Neural crest cell (in vitro differentiated cells): ENCODE measurements around the gene FGD3. TPM values are rescaled to one million over a fixed set of nuclear protein-coding genes. Genes with fewer than 3 reads are reported as not detected.

ENCODE experiments used
- DNase-seq: peaks from one replicate; pipeline ENCODE4 v3.0.0; 2021; ENCODE audit warnings: low read depth, mixed read lengths, low spot score
- H3K27ac Mint-ChIP-seq: one replicate; pipeline ENCODE4 v1.8.0; 2021; ENCODE audit warnings: mild to moderate bottlenecking, mixed read lengths; ENCODE audit not compliant: unreplicated experiment
- H3K27me3 Mint-ChIP-seq: 2 replicates; pipeline ENCODE4 v1.8.0; 2021; ENCODE audit warnings: low read depth, mild to moderate bottlenecking, mixed read lengths
- H3K36me3 Mint-ChIP-seq: 2 replicates; pipeline ENCODE4 v1.8.0; 2021; ENCODE audit warnings: low read depth, mild to moderate bottlenecking, mixed read lengths
- H3K4me1 Mint-ChIP-seq: 2 replicates; pipeline ENCODE4 v1.8.0; 2021; ENCODE audit warnings: mixed read lengths
- H3K4me3 Mint-ChIP-seq: one replicate; pipeline ENCODE4 v1.8.0; 2021; ENCODE audit warnings: mild to moderate bottlenecking, mixed read lengths
- H3K9me3 Mint-ChIP-seq: 2 replicates; pipeline ENCODE4 v1.8.0; 2021; ENCODE audit warnings: mixed read lengths
- CTCF ChIP-seq: fragments of 200-600 bp; sonication (generic); conservative IDR thresholded peaks from 2 replicates; pipeline ENCODE4 v1.5.0; 2021; ENCODE audit warnings: antibody characterized with exemption, mild to moderate bottlenecking
- total RNA-seq: library from RNA; stranded (reverse); gene quantifications from 2 replicates; pipeline ENCODE4 v1.2.1, GENCODE V29; 2021

Gene FGD3
- total RNA-seq, 1 donor from 2014 or later, result 4.1 TPM

GRCh38 chr9:93053781-93054331 is 106.5 kb downstream of the FGD3 start:
- Mint-ChIP-seq H3K27ac (no peak overlapping the region), H3K4me3 (no peak overlapping the region), H3K9me3 (no peaks in the 10 kb centered on the region), H3K27me3 (peaks cover 4% of the 10 kb centered on the region), H3K4me1 (no peaks in the 10 kb centered on the region), H3K36me3 (no peaks in the 10 kb centered on the region)
- DNase-seq, result no peak
- TF ChIP-seq CTCF, result no peak

GRCh38 chr9:93054758-93055704 is 107.7 kb downstream of the FGD3 start:
- H3K27ac Mint-ChIP-seq, result peak overlapping the region; percentile 50
- peaks cover 14% of the 10 kb centered on the region for H3K27me3 Mint-ChIP-seq
- H3K9me3 Mint-ChIP-seq, result no peaks in the 10 kb centered on the region
- no peak overlapping the region for H3K4me3 Mint-ChIP-seq
- no peak for TF ChIP-seq CTCF
- no peaks in the 10 kb centered on the region for H3K4me1 Mint-ChIP-seq
- DNase-seq, result no peak
- no peaks in the 10 kb centered on the region for H3K36me3 Mint-ChIP-seq

DNA sequence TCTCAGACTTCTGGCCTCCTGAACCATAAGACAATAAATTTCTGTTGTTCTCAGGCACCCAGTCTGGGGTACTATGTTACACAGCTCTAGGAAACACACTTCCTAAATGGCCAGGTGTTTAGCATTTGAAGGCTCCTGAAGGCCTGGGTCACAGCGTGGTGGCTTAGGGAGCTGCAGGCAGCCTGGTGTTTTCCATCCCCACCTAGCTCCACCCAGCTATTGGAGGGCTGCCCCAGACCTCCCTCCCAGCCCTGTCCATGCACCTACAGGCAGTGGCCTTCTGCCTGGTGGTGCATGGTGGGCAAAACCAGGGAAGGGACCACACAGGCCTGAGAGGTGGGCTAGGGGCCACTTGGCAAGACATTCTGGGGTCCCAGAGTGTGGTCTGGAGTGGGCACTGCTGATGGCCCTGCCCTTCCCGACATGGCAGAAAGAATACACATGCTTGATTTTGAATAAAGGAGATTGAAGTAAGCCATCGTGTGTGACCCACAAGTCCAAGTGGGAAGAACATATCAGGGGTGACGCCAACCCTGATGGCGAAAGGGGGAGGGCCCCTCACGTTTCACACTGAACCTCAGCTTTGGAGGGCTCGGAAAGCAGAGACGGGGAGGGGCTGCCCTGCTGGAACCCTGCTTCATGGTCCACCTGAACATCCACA is 109.8 kb downstream of the FGD3 start:
- Mint-ChIP-seq H3K27me3 (peaks cover 18% of the 10 kb centered on the region), H3K9me3 (no peaks in the 10 kb centered on the region), H3K27ac (no peak overlapping the region), H3K4me3 (no peak overlapping the region), H3K4me1 (no peaks in the 10 kb centered on the region), H3K36me3 (no peaks in the 10 kb centered on the region)
- no peak for TF ChIP-seq CTCF
- DNase-seq, result no peak

GRCh38 chr9:93057703-93058354 is 110.5 kb downstream of the FGD3 start:
- Mint-ChIP-seq H3K9me3 (no peaks in the 10 kb centered on the region), H3K27me3 (peaks cover 22% of the 10 kb centered on the region), H3K36me3 (no peaks in the 10 kb centered on the region), H3K27ac (no peak overlapping the region), H3K4me1 (no peaks in the 10 kb centered on the region), H3K4me3 (no peak overlapping the region)
- TF ChIP-seq CTCF, result no peak
- DNase-seq, result no peak

- Mint-ChIP-seq H3K4me3 (no peak within 1 kb of the TSS), H3K4me1 (no peaks in the 10 kb centered on the region), H3K36me3 (no peaks in the 10 kb centered on the region), H3K27me3 (peaks cover 22% of the 10 kb centered on the region), H3K27ac (no peak within 1 kb of the TSS), H3K9me3 (no peaks in the 10 kb centered on the region)
- TF ChIP-seq CTCF, result no peak
- DNase-seq, result peak; percentile 42
Observed at GRCh38 chr9:93058355-93059010, 111.2 kb downstream of the FGD3 start, which contains the start of gene SUSD3. Gene SUSD3, plus strand, starts transcription at chr9:93058701. Its CDS starts 42 bp downstream, at chr9:93058743.
